Measurements from ENCODE around the gene THAP2. TPM values are rescaled to one million over a fixed set of nuclear protein-coding genes. Genes with fewer than 3 reads are reported as not detected.

THAP2 gene
- total and polyA plus RNA-seq, 4 donors = 2.7 to 10.5 (median 4.1) TPM

GRCh38 chr12:71665090-71665463, 976 bp downstream of the THAP2 start:
- H3K36me3 ChIP-seq (ENCODE audit: control insufficient read depth in 4 of 4, insufficient read depth in 4 of 4, low read length in 4 of 4) = peaks cover 0 to 6% (median 2%) of the 10 kb centered on the region in 4 donors
- no peak overlapping the region for H3K27ac ChIP-seq (ENCODE audit: low read depth in 1 of 2, low read length in 1 of 2)
- H3K4me3 ChIP-seq = no peak overlapping the region
- 14 to 24% methylated on average over 4 of the region's 4 CpGs for WGBS, 2 donors
- H3K4me1 ChIP-seq (ENCODE audit: control insufficient read depth in 5 of 5, insufficient read depth in 5 of 5, low read length in 5 of 5) = peaks cover 0 to 25% (median 7%) of the 10 kb centered on the region in 5 donors
- TF ChIP-seq, protein P1, sequence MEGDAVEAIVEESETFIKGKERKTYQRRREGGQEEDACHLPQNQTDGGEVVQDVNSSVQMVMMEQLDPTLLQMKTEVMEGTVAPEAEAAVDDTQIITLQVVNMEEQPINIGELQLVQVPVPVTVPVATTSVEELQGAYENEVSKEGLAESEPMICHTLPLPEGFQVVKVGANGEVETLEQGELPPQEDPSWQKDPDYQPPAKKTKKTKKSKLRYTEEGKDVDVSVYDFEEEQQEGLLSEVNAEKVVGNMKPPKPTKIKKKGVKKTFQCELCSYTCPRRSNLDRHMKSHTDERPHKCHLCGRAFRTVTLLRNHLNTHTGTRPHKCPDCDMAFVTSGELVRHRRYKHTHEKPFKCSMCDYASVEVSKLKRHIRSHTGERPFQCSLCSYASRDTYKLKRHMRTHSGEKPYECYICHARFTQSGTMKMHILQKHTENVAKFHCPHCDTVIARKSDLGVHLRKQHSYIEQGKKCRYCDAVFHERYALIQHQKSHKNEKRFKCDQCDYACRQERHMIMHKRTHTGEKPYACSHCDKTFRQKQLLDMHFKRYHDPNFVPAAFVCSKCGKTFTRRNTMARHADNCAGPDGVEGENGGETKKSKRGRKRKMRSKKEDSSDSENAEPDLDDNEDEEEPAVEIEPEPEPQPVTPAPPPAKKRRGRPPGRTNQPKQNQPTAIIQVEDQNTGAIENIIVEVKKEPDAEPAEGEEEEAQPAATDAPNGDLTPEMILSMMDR (IDR thresholded peaks at IDR 0.05; ENCODE audit: control extremely low read depth, extremely low read depth) = no peak
- DNase-seq (peak in 1 of 3 donors; percentile 48), ATAC-seq (ENCODE audit: insufficient read depth, low FRiP score) (no peak)
- H3K27me3 ChIP-seq (ENCODE audit: control insufficient read depth in 3 of 3, insufficient read depth in 3 of 3, low read length in 2 of 3) = no peaks in the 10 kb centered on the region
- no peaks in the 10 kb centered on the region for H3K9me3 ChIP-seq (ENCODE audit: control insufficient read depth in 4 of 4, insufficient read depth in 3 of 4, low read length in 3 of 4)
- peak overlapping the region; percentile 90 to 100 for H3K9ac ChIP-seq (ENCODE audit: insufficient read depth in 1 of 2, low read length in 2 of 2)

- H3K9ac ChIP-seq (ENCODE audit: insufficient read depth in 1 of 2, low read length in 2 of 2) = no peak overlapping the region
- WGBS, 2 donors = 97 to 98% methylated on average over 5 of the region's 5 CpGs
- no peaks in the 10 kb centered on the region for H3K9me3 ChIP-seq (ENCODE audit: control insufficient read depth in 4 of 4, insufficient read depth in 3 of 4, low read length in 3 of 4)
- H3K36me3 ChIP-seq (ENCODE audit: control insufficient read depth in 4 of 4, insufficient read depth in 4 of 4, low read length in 4 of 4) = peaks cover 0 to 3% (median 0%) of the 10 kb centered on the region in 4 donors
- no peak for ATAC-seq (ENCODE audit: insufficient read depth, low FRiP score)
- H3K27ac ChIP-seq (ENCODE audit: low read depth in 1 of 2, low read length in 1 of 2) = no peak overlapping the region
- TF ChIP-seq, protein P1 (IDR thresholded peaks at IDR 0.05; ENCODE audit: control extremely low read depth, extremely low read depth) = no peak
- H3K27me3 ChIP-seq (ENCODE audit: control insufficient read depth in 3 of 3, insufficient read depth in 3 of 3, low read length in 2 of 3) = no peaks in the 10 kb centered on the region
- H3K4me1 ChIP-seq (ENCODE audit: control insufficient read depth in 5 of 5, insufficient read depth in 5 of 5, low read length in 5 of 5) = peaks cover 0 to 24% (median 7%) of the 10 kb centered on the region in 5 donors
- H3K4me3 ChIP-seq = no peak overlapping the region
- no peak for DNase-seq
These were observed 2.2 kb downstream of the THAP2 start for GRCh38 chr12:71666259-71666658.

GRCh38 chr12:71671311-71671710, 7.2 kb downstream of the THAP2 start:
- no peak for ATAC-seq (ENCODE audit: insufficient read depth, low FRiP score)

More at GRCh38 chr12:71671311-71671710, 7.2 kb downstream of the THAP2 start:
- no peaks in the 10 kb centered on the region for H3K4me1 ChIP-seq (ENCODE audit: control insufficient read depth in 5 of 5, insufficient read depth in 5 of 5, low read length in 5 of 5)
- H3K4me3 ChIP-seq = no peak overlapping the region
- H3K9ac ChIP-seq (ENCODE audit: insufficient read depth in 1 of 2, low read length in 2 of 2) = no peak overlapping the region
- no peaks in the 10 kb centered on the region for H3K36me3 ChIP-seq (ENCODE audit: control insufficient read depth in 4 of 4, insufficient read depth in 4 of 4, low read length in 4 of 4)
- no peaks in the 10 kb centered on the region for H3K27me3 ChIP-seq (ENCODE audit: control insufficient read depth in 3 of 3, insufficient read depth in 3 of 3, low read length in 2 of 3)
- H3K9me3 ChIP-seq (ENCODE audit: control insufficient read depth in 4 of 4, insufficient read depth in 3 of 4, low read length in 3 of 4) = no peaks in the 10 kb centered on the region
- H3K27ac ChIP-seq (ENCODE audit: low read depth in 1 of 2, low read length in 1 of 2) = no peak overlapping the region
- TF ChIP-seq, protein P1 (IDR thresholded peaks at IDR 0.05; ENCODE audit: control extremely low read depth, extremely low read depth) = no peak
- no peak for DNase-seq
